Measurements from ENCODE around the gene TIAM1.

DNA sequence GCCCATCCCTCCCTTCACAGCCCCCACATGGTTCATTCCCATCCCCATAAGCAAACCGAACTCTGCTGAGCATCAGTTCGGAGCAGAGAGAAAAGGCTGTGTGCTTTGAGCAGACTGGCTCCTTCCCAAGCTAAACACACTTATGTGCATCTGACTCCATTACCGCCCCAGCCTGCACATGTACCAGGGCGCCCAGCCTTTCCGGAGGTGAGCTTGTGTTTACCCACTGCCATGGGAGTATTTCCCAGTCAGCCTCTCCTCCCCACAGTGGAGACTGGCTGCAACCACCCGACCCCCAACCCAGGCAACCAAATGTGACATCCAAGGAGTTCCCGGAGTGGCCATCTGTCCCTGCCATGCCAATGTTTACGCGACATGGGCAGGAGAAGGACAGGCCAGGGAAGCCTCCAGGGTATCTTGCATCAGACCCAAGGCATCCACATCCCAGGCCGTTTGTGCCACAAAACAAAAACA is 9.4 kb downstream of the TIAM1 start:
- TF ChIP-seq, protein P1, sequence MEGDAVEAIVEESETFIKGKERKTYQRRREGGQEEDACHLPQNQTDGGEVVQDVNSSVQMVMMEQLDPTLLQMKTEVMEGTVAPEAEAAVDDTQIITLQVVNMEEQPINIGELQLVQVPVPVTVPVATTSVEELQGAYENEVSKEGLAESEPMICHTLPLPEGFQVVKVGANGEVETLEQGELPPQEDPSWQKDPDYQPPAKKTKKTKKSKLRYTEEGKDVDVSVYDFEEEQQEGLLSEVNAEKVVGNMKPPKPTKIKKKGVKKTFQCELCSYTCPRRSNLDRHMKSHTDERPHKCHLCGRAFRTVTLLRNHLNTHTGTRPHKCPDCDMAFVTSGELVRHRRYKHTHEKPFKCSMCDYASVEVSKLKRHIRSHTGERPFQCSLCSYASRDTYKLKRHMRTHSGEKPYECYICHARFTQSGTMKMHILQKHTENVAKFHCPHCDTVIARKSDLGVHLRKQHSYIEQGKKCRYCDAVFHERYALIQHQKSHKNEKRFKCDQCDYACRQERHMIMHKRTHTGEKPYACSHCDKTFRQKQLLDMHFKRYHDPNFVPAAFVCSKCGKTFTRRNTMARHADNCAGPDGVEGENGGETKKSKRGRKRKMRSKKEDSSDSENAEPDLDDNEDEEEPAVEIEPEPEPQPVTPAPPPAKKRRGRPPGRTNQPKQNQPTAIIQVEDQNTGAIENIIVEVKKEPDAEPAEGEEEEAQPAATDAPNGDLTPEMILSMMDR (IDR thresholded peaks at IDR 0.05), result no peak
- no peak for TF ChIP-seq POLR2A (IDR thresholded peaks at IDR 0.05)

Measured in adrenal gland (tissue), 5 donors.